Calu3 (cell line): Measurements from ENCODE around the gene USP32. TPM values are rescaled to one million over a fixed set of nuclear protein-coding genes. Genes with fewer than 3 reads are reported as not detected.

Experiments
- BruUV-seq: library from RNA; stranded (reverse); fragments of 400-500 nt; replicated peaks from 2 replicates; lab custom pipeline; 2021; lab: Mats Ljungman, UMichigan
- CTCF ChIA-PET: fragments of 300-600 bp; sonication (Branson Sonifier 250); formaldehyde crosslinking; loops from one replicate; lab custom pipeline; 2022; ENCODE audit warnings: antibody characterized with exemption; lab: Charles Lee
- DNase-seq: peaks from one replicate; pipeline ENCODE4 v3.0.0; 2022
- H3K27ac Mint-ChIP-seq: one replicate; pipeline ENCODE4 v1.8.0; 2022; ENCODE audit warnings: mixed read lengths; ENCODE audit not compliant: unreplicated experiment
- H3K27me3 Mint-ChIP-seq: one replicate; pipeline ENCODE4 v1.8.0; 2022; ENCODE audit warnings: mixed read lengths; ENCODE audit not compliant: unreplicated experiment
- H3K36me3 Mint-ChIP-seq: one replicate; pipeline ENCODE4 v1.8.0; 2022; ENCODE audit warnings: mild to moderate bottlenecking, moderate library complexity, mixed read lengths; ENCODE audit not compliant: insufficient read depth, unreplicated experiment
- H3K4me1 Mint-ChIP-seq: one replicate; pipeline ENCODE4 v1.8.0; 2022; ENCODE audit warnings: mild to moderate bottlenecking, low read depth, mixed read lengths; ENCODE audit not compliant: unreplicated experiment
- H3K4me3 Mint-ChIP-seq: one replicate; pipeline ENCODE4 v1.8.0; 2022; ENCODE audit warnings: mild to moderate bottlenecking, low read depth, moderate library complexity, mixed read lengths; ENCODE audit not compliant: unreplicated experiment
- H3K9me3 Mint-ChIP-seq: one replicate; pipeline ENCODE4 v1.8.0; 2022; ENCODE audit warnings: low read depth, mixed read lengths; ENCODE audit not compliant: unreplicated experiment
- intact Hi-C: fragments of 100-400 bp; cut with micrococcal nuclease; formaldehyde crosslinking; loops from one replicate; pipeline ENCODE4 v1.10.0; 2022; ENCODE audit not compliant: unreplicated experiment
- total RNA-seq: library from RNA; stranded (reverse); gene quantifications from 2 replicates; pipeline ENCODE4 v1.2.3, GENCODE V29; 2022
- TF ChIP-seq, protein P1 (sequence below): fragments of 200-600 bp; IDR thresholded peaks from one replicate; pipeline ENCODE4 v1.8.0; 2022; ENCODE audit warnings: antibody characterized with exemption; ENCODE audit not compliant: unreplicated experiment

The USP32 gene
- total RNA-seq, 1 experiment from 2014 or later, result 29.6 TPM

GRCh38 chr17:60416368-60416925 lies 24.5 kb upstream of the USP32 start:
- Mint-ChIP-seq H3K36me3 (no peaks in the 10 kb centered on the region), H3K4me1 (no peaks in the 10 kb centered on the region), H3K27me3 (no peaks in the 10 kb centered on the region), H3K27ac (no peak overlapping the region), H3K9me3 (no peaks in the 10 kb centered on the region), H3K4me3 (no peak overlapping the region)
- no TSS peak for BruUV-seq
- CTCF ChIA-PET, result no interaction called here
- intact Hi-C loops, result no loop called here
- DNase-seq, result no peak
- TF ChIP-seq, protein P1, sequence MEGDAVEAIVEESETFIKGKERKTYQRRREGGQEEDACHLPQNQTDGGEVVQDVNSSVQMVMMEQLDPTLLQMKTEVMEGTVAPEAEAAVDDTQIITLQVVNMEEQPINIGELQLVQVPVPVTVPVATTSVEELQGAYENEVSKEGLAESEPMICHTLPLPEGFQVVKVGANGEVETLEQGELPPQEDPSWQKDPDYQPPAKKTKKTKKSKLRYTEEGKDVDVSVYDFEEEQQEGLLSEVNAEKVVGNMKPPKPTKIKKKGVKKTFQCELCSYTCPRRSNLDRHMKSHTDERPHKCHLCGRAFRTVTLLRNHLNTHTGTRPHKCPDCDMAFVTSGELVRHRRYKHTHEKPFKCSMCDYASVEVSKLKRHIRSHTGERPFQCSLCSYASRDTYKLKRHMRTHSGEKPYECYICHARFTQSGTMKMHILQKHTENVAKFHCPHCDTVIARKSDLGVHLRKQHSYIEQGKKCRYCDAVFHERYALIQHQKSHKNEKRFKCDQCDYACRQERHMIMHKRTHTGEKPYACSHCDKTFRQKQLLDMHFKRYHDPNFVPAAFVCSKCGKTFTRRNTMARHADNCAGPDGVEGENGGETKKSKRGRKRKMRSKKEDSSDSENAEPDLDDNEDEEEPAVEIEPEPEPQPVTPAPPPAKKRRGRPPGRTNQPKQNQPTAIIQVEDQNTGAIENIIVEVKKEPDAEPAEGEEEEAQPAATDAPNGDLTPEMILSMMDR, result no peak

- no peak overlapping the region for H3K27ac Mint-ChIP-seq
- BruUV-seq, result no TSS peak
These were observed 23.2 kb upstream of the USP32 start for GRCh38 chr17:60415146-60415545.

GRCh38 chr17:60412701-60413100 lies 20.8 kb upstream of the USP32 start:
- no peak for DNase-seq
- Mint-ChIP-seq H3K27me3 (no peaks in the 10 kb centered on the region), H3K27ac (no peak overlapping the region), H3K4me1 (no peaks in the 10 kb centered on the region), H3K4me3 (no peak overlapping the region), H3K36me3 (no peaks in the 10 kb centered on the region), H3K9me3 (no peaks in the 10 kb centered on the region)
- CTCF ChIA-PET, result no interaction called here
- TF ChIP-seq, protein P1, result no peak
- BruUV-seq, result no TSS peak
- intact Hi-C loops, result no loop called here

More at GRCh38 chr17:60415146-60415545, 23.2 kb upstream of the USP32 start:
- TF ChIP-seq, protein P1, result no peak
- no peaks in the 10 kb centered on the region for H3K9me3 Mint-ChIP-seq
- intact Hi-C loops, result no loop called here
- no peak for DNase-seq
- H3K4me3 Mint-ChIP-seq, result no peak overlapping the region
- H3K4me1 Mint-ChIP-seq, result no peaks in the 10 kb centered on the region
- H3K27me3 Mint-ChIP-seq, result no peaks in the 10 kb centered on the region
- CTCF ChIA-PET, result no interaction called here
- H3K36me3 Mint-ChIP-seq, result no peaks in the 10 kb centered on the region

DNA sequence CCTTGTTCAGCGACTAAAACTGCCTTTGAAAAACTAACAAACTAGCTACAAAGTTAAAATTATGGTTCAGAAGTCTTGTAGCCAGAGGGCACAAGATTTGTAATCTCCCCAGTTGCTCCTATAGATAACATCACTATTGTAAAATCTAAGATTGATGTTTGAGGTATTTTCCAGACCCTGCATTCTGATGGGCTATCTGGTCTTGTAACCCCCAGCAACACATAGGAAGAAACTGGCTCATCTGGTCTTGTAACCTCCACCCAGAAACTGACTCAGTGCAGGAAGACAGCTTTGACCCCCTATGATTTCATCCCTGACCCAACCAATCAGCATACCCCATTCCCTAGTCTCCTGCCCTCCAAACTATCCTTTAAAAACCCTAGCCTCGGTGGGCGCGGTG lies 18.1 kb upstream of the USP32 start:
- Mint-ChIP-seq H3K27me3 (no peaks in the 10 kb centered on the region), H3K27ac (no peak overlapping the region), H3K4me1 (no peaks in the 10 kb centered on the region), H3K4me3 (no peak overlapping the region), H3K9me3 (no peaks in the 10 kb centered on the region), H3K36me3 (no peaks in the 10 kb centered on the region)
- DNase-seq, result no peak
- CTCF ChIA-PET, result no interaction called here
- intact Hi-C loops, result no loop called here
- no TSS peak for BruUV-seq
- TF ChIP-seq, protein P1, result no peak
